ENCODE data around the gene SERBP1.

- TF ChIP-seq, protein P1, sequence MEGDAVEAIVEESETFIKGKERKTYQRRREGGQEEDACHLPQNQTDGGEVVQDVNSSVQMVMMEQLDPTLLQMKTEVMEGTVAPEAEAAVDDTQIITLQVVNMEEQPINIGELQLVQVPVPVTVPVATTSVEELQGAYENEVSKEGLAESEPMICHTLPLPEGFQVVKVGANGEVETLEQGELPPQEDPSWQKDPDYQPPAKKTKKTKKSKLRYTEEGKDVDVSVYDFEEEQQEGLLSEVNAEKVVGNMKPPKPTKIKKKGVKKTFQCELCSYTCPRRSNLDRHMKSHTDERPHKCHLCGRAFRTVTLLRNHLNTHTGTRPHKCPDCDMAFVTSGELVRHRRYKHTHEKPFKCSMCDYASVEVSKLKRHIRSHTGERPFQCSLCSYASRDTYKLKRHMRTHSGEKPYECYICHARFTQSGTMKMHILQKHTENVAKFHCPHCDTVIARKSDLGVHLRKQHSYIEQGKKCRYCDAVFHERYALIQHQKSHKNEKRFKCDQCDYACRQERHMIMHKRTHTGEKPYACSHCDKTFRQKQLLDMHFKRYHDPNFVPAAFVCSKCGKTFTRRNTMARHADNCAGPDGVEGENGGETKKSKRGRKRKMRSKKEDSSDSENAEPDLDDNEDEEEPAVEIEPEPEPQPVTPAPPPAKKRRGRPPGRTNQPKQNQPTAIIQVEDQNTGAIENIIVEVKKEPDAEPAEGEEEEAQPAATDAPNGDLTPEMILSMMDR (IDR thresholded peaks at IDR 0.05) = no peak
- TF ChIP-seq POLR2AphosphoS5 (IDR thresholded peaks at IDR 0.05; ENCODE audit: low read depth, low read length) (no peak), SIN3A (IDR thresholded peaks at IDR 0.05; ENCODE audit: borderline replicate concordance, insufficient read depth, low read depth, low read length) (no peak)
- TF ChIP-seq, protein P2, sequence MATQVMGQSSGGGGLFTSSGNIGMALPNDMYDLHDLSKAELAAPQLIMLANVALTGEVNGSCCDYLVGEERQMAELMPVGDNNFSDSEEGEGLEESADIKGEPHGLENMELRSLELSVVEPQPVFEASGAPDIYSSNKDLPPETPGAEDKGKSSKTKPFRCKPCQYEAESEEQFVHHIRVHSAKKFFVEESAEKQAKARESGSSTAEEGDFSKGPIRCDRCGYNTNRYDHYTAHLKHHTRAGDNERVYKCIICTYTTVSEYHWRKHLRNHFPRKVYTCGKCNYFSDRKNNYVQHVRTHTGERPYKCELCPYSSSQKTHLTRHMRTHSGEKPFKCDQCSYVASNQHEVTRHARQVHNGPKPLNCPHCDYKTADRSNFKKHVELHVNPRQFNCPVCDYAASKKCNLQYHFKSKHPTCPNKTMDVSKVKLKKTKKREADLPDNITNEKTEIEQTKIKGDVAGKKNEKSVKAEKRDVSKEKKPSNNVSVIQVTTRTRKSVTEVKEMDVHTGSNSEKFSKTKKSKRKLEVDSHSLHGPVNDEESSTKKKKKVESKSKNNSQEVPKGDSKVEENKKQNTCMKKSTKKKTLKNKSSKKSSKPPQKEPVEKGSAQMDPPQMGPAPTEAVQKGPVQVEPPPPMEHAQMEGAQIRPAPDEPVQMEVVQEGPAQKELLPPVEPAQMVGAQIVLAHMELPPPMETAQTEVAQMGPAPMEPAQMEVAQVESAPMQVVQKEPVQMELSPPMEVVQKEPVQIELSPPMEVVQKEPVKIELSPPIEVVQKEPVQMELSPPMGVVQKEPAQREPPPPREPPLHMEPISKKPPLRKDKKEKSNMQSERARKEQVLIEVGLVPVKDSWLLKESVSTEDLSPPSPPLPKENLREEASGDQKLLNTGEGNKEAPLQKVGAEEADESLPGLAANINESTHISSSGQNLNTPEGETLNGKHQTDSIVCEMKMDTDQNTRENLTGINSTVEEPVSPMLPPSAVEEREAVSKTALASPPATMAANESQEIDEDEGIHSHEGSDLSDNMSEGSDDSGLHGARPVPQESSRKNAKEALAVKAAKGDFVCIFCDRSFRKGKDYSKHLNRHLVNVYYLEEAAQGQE (IDR thresholded peaks at IDR 0.05; ENCODE audit: insufficient read depth in 1 of 2, low read depth in 2 of 2, low read length in 1 of 2) = no peak
Observed at GRCh38 chr1:67469431-67469830, 39.2 kb upstream of the SERBP1 start.

Measured in Panc1 (cell line).